ENCODE measurements around the gene MYO7A. TPM values are rescaled to one million over a fixed set of nuclear protein-coding genes. Genes with fewer than 3 reads are reported as not detected.

MYO7A gene
- total and polyA plus RNA-seq, 2 of the 8 experiments (the other 6 are each of a cell fraction or from before 2014, with no cell fraction given) = 1.5 to 1.9 TPM

- H3K27ac ChIP-seq (ENCODE audit: low read depth, low read length) = no peak overlapping the region
- no peak for DNase-seq (ENCODE audit: low read depth in 1 of 2, low spot score in 2 of 2)
- H3K79me2 ChIP-seq (ENCODE audit: control insufficient read depth in 1 of 2, insufficient read depth in 2 of 2, low read length in 2 of 2) = no peaks in the 10 kb centered on the region
- H2BK20ac ChIP-seq (ENCODE audit: low read length) = no peak overlapping the region
- no peak overlapping the region for H2BK5ac ChIP-seq (ENCODE audit: low read depth, low read length)
- H3K4me1 ChIP-seq (replicated peaks in 1 of 4; ENCODE audit: control insufficient read depth in 3 of 4, insufficient read depth in 4 of 4, low read length in 3 of 4) = no peaks in the 10 kb centered on the region
- WGBS, 2 experiments (ENCODE audit: extremely low coverage in 1 of 2, insufficient coverage in 1 of 2, insufficient read length in 1 of 2, insufficient replicate concordance in 2 of 2, low coverage in 1 of 2, low lambda C conversion rate in 2 of 2, missing lambda C conversion rate in 1 of 2) = 84% methylated on average over 3 of the region's 3 CpGs; no CpG with 5 or more reads in 1 of the 2 experiments
- H3K4ac ChIP-seq (replicated peaks; ENCODE audit: insufficient read length, low read depth, low read length) = no peak overlapping the region
- no peaks in the 10 kb centered on the region for H3K23me2 ChIP-seq (ENCODE audit: low read depth, low read length)
- no peak overlapping the region for H4K5ac ChIP-seq (ENCODE audit: insufficient read length, low read depth, low read length)
- no peak overlapping the region for H4K8ac ChIP-seq (ENCODE audit: extremely low read depth, insufficient read depth, low read length)
- no peak overlapping the region for H2BK12ac ChIP-seq (ENCODE audit: low read depth, low read length)
- no peak overlapping the region for H3K4me3 ChIP-seq (ENCODE audit: extremely low read depth in 1 of 4, insufficient read depth in 2 of 4, low read depth in 3 of 4, low read length in 4 of 4)
- H3K9ac ChIP-seq (replicated peaks in 1 of 4; ENCODE audit: extremely low read depth in 1 of 4, low read depth in 3 of 4, low read length in 3 of 4) = no peak overlapping the region
- no peaks in the 10 kb centered on the region for H3K27me3 ChIP-seq (replicated peaks in 1 of 4; ENCODE audit: control insufficient read depth in 3 of 4, extremely low read depth in 1 of 4, insufficient read depth in 3 of 4, low read length in 3 of 4)
- no peak overlapping the region for H2AK5ac ChIP-seq (ENCODE audit: low read depth, low read length)
- no peak overlapping the region for H3K18ac ChIP-seq (ENCODE audit: extremely low read depth, low read length)
- FAIRE-seq = no peak
- no peak overlapping the region for H4K91ac ChIP-seq (replicated peaks; ENCODE audit: insufficient read length, low read length)
- no peak overlapping the region for H2BK120ac ChIP-seq (replicated peaks; ENCODE audit: low read depth, low read length)
- H3K36me3 ChIP-seq (ENCODE audit: control insufficient read depth in 2 of 4, insufficient read depth in 4 of 4, low read length in 3 of 4) = no peaks in the 10 kb centered on the region
- TF ChIP-seq SIRT6 (IDR thresholded peaks at IDR 0.05; ENCODE audit: low read length) = no peak
- TF ChIP-seq CEBPB (IDR thresholded peaks at IDR 0.05; ENCODE audit: low read depth, low read length) = no peak
- TF ChIP-seq TAF7 (optimal IDR thresholded peaks at IDR 0.05; ENCODE audit: borderline replicate concordance, low read depth, low read length) = no peak
- no peak for TF ChIP-seq SP1 (IDR thresholded peaks at IDR 0.05; ENCODE audit: low read depth, low read length)
- TF ChIP-seq GTF2F1 (IDR thresholded peaks at IDR 0.05; ENCODE audit: borderline replicate concordance, low read depth, low read length) = no peak
- no peak for TF ChIP-seq ASH2L (IDR thresholded peaks at IDR 0.05; ENCODE audit: low read length)
- no peak for TF ChIP-seq TEAD4 (IDR thresholded peaks at IDR 0.05; ENCODE audit: low read depth, low read length)
- no peak for TF ChIP-seq SIN3A (conservative IDR thresholded peaks at IDR 0.05 in 1 of 2, IDR thresholded peaks at IDR 0.05 in 1 of 2; ENCODE audit: low read depth in 1 of 2, low read length in 2 of 2)
- TF ChIP-seq SUZ12 (IDR thresholded peaks at IDR 0.05; ENCODE audit: low read length) = no peak
- no peak for TF ChIP-seq KDM4A (IDR thresholded peaks at IDR 0.05; ENCODE audit: low read depth, low read length, severe bottlenecking)
- H4K20me1 ChIP-seq (replicated peaks in 1 of 2; ENCODE audit: control insufficient read depth in 1 of 2, insufficient read depth in 2 of 2, low read length in 2 of 2) = no peaks in the 10 kb centered on the region
- H3K79me1 ChIP-seq (ENCODE audit: low read depth, low read length) = no peaks in the 10 kb centered on the region
- H3K4me2 ChIP-seq (ENCODE audit: insufficient read depth in 1 of 2, low read depth in 2 of 2, low read length in 2 of 2) = no peak overlapping the region
- no peak overlapping the region for H2BK15ac ChIP-seq (ENCODE audit: low read length)
- no peak overlapping the region for H3K56ac ChIP-seq (replicated peaks; ENCODE audit: insufficient read length, low read depth, low read length)
- H3K23ac ChIP-seq (ENCODE audit: insufficient read length) = no peak overlapping the region
- no peak overlapping the region for H2AFZ ChIP-seq (ENCODE audit: low read length)
- POLR2A ChIA-PET (ENCODE audit: partially characterized antibody) = no interaction called here
- H3K9me3 ChIP-seq (ENCODE audit: insufficient read depth in 2 of 2, low read depth in 1 of 2, low read length in 1 of 2) = no peaks in the 10 kb centered on the region
- CTCF ChIA-PET (ENCODE audit: partially characterized antibody) = interaction anchor here (0.9 to 1.2 kb wide), 3 partner anchors 36 to 122 kb away, joined by 3 read pairs; partner anchors contain the start of gene MYO7A
- H3K14ac ChIP-seq (ENCODE audit: insufficient read length) = no peak overlapping the region
Measured at GRCh38 chr11:77249427-77249826, 121.4 kb downstream of the MYO7A start.
